Limb (tissue), 2 donors: ENCODE data around the gene CCHCR1.
"Not testable (repeated sequence)": the region's sequence is repeated elsewhere in the genome, so short reads cannot be mapped to it uniquely, and the experiment has no call there.

Source experiments
- DNase-seq, 2 donors: peaks; one replicate each; pipeline ENCODE4 v3.0.0-alpha.2; 2016; ENCODE audit errors: extremely low spot score in 2 of 2

The CCHCR1 gene

GRCh38 chr6:31157513-31158139 is at the start of gene CCHCR1:
CCHCR1 (minus strand) TSS chr6:31157802; CDS start chr6:31157600, 202 bp downstream.
- DNase-seq: no peak

DNA sequence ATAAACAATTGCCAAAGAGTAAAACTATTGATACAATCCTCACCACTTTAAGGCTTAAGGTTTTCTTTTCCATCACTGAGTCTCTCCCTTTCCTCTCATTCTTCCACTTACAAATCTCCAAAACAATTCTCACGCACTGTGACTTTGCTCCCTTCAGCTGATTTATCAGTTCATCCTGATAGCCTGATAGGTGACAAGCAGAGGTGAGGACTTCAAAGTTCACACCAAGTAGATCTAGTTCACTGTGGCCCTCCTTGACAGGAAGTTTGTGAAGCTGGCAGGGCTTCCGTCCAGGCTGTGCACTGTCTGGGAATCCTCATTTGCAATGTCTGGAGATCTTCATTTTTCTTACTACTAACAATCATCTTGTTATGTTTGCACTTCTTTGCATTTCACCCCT is 48.0 kb upstream of the CCHCR1 start:
- DNase-seq: no peak

DNA sequence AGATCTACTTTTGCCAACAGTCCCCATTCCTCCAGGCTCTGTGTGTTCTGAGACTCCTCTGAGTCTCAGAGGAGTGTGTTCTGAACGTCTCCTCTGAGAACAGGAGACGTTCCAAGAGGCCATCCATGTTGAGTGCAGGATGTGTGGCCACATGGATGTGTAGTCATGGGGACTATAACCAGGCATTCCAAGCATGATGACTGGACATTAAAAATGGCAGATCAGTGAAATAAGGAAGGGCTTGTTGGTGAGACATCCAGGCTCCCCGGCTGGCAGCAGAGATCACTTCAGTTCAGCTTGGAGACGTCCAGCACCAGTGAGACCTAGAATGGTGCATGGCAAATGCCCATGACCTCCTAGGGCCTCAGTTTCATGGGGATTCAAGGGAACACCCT is 47.1 kb upstream of the CCHCR1 start:
- DNase-seq: no peak

GRCh38 chr6:31203345-31203979 is 45.9 kb upstream of the CCHCR1 start:
- no peak for DNase-seq

- DNase-seq: no peak
Observed at GRCh38 chr6:31202259-31203166, 44.9 kb upstream of the CCHCR1 start.

GRCh38 chr6:31199105-31199452 is 41.5 kb upstream of the CCHCR1 start:
- not testable (repeated sequence) for DNase-seq

DNA sequence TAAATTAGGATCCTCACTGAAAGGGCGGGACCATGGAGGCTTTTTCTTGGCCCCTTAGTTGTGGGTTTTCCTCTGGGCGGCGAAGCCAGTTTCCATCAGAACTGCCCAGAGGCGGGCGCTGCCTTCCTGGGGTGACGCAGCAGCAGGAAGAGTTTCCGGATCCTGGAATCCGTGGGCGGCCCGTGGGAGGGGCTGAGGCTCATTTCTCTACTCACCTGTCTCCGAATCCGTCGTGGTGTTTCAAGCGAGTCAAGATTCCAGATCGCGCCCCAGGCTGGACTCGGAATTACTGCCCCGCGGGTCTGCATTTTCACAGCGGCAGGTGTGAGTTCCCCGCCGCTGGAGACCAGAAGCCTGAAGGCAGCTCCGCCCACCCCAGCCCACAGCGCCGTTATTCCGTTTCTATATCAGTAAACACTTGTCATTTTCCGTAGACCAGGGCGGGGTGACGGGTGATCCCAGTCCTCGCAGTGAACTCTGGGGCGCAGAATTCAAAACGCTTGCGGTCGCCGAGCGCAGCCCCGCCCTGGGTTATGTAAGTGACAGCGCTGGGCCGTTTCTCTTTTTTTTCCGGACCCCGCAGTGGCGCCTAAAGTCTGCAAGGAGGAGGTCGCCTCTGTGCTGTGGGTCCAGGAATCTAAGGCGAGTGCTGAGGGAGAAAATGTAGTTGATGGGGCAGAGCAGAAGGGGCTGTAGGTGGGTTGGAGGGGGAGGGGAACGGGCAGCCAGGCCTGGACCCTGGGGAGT is 40.1 kb upstream of the CCHCR1 start:
- peak; percentile 63 to 87 for DNase-seq

GRCh38 chr6:31196251-31197022 is 38.8 kb upstream of the CCHCR1 start:
- not testable (repeated sequence) for DNase-seq

GRCh38 chr6:31195308-31195979 is 37.8 kb upstream of the CCHCR1 start:
- not testable (repeated sequence) for DNase-seq

GRCh38 chr6:31194061-31194834 is 36.6 kb upstream of the CCHCR1 start:
- DNase-seq: no peak

- no peak for DNase-seq
Observed at GRCh38 chr6:31193206-31193605, 35.6 kb upstream of the CCHCR1 start.

- DNase-seq: peak; percentile 40 to 63
Observed at GRCh38 chr6:31192431-31193105, 35.0 kb upstream of the CCHCR1 start.

DNA sequence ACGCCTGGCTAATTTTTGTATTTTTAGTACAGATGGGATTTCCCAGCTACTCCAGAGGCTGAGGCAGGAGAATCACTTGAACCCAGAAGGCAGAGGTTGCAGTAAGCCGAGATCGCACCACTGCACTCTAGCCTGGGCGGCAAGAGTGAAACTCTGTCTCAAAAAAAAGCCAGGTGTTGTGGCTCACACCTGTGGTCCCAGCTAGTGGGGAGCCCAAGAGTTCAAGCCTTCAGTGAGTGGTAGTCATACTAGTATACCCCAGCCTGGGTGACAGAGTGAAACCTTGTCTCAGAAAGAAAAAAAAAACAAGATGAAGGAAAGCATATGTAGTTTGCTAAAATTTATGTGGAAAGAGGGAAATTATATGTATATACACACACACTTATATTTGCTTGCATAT is 32.9 kb upstream of the CCHCR1 start:
- DNase-seq: no peak

GRCh38 chr6:31189223-31189622 is 31.6 kb upstream of the CCHCR1 start:
- not testable (repeated sequence) for DNase-seq

DNA sequence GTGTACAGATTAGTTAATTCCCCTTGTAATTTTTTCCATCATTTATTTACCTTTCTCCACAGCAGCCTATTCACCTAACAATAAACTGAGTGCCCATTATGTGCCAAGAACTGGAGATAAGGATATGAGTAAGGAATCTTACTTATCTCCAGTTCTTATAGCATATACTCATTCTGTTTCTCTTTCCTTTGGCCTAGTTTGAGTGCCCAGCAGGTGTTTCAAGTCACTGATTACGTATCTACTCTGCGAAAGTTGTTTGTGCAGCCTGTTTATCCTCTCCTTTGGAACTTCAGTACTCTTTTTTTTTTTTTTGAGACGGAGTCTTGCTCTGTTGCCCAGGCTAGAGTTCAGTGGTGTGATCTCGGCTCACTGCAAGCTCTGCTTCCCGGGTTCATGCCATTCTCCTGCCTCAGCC is 30.2 kb upstream of the CCHCR1 start:
- DNase-seq: no peak

DNA sequence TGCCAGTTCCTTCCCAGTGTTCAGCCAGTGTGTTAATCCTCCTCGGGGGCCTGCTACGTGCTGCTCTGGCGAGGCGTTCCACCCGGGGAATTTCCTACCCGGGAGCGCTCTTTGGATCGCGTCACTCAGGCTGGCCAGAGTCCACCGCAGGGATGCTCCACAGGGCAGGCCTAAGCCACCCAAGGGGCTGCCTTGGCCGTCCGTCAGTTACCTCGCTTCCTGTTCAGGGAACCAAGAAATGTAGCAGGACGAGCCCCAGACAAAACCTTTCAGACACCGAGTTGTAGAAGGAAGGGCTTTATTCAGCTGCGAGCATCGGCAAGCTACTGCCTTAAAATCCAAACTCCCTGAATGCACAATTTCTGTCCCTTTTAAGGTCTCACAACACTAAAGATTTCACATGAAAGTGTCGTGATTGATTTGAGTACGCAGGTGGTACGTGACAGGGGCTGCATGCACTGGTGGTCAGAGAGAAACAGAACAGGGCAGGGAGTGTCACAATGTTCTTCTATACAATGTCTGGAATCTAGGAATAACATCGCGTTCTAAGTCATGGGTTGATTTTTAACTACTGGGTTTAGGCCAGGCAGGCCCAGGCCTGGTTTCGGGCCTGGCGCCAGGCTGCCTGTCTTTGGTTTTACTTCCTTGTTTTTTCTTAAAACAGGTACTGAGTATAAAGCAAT is 28.6 kb upstream of the CCHCR1 start:
- DNase-seq: no peak

DNA sequence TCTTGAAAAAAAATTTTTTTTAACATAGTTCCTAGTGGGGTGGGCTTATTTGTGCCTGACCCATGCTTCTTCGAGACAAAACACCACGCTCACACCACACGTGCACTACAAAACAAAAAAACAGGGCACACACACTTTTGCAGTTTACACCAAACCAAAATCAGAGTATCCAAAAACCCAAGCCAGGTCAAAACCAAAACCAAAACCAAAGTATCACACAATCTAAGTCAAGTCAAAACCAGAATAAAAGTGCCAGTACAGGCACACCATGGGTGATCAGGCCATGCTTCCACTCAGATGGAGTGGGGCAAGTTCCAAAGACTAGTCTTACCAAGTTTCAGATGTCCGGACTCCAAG is 28.1 kb upstream of the CCHCR1 start:
- DNase-seq: not testable (repeated sequence)

DNA sequence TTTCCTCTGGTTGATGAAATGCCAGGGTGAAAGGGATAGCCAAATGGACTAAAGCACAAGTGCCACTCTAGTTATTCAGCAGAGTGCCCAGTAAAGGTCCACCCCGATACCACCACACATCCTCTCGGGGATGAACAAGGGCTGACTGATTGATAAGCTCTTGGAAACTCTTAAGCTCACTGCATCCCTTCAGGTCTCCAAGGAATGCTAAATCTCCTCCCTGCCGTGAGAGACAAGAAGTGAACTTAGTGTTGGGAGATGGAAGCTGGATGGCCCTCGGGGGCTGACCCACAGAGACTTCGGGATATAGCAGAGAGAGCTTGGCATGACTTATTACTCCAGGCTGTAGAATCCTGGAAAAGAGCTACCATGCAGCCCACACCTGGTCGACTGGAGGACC is 26.3 kb upstream of the CCHCR1 start:
- DNase-seq: not testable (repeated sequence)
